CD4-positive, alpha-beta memory T cell (primary cell): ENCODE data around the gene ZDBF2. TPM values are rescaled to one million over a fixed set of nuclear protein-coding genes. Genes with fewer than 3 reads are reported as not detected.

Experiments
- CTCF ChIA-PET: fragments of 350-600 bp; sonication (Branson Sonifier 250); formaldehyde crosslinking; loops from one replicate; lab custom pipeline; 2021; ENCODE audit warnings: inconsistent platforms; ENCODE audit not compliant: partially characterized antibody; lab: Charles Lee
- POLR2A ChIA-PET: fragments of 350-600 bp; sonication (Branson Sonifier 250); formaldehyde crosslinking; loops from one replicate; lab custom pipeline; 2021; ENCODE audit not compliant: partially characterized antibody; lab: Charles Lee
- DNase-seq, 5 donors: peaks; one replicate each; pipeline versions ENCODE4 v3.0.0 to v3.0.0-alpha.2; 2020 to 2022; ENCODE audit warnings: mixed read lengths in 1 of 5
- H3K27ac ChIP-seq: one replicate; pipeline ENCODE4 v1.7.0; 2013; ENCODE audit warnings: low read depth, low read length
- H3K27me3 ChIP-seq: 2 replicates; pipeline ENCODE4 v1.7.0; 2013; ENCODE audit warnings: mild to moderate bottlenecking, low read length, moderate library complexity; ENCODE audit not compliant: insufficient read depth
- H3K36me3 ChIP-seq: 2 replicates; pipeline ENCODE4 v1.7.0; 2013; ENCODE audit warnings: mild to moderate bottlenecking, low read length, moderate library complexity; ENCODE audit not compliant: insufficient read depth
- H3K4me1 ChIP-seq: 2 replicates; pipeline ENCODE4 v1.7.0; 2013; ENCODE audit warnings: mild to moderate bottlenecking, low read length, moderate library complexity; ENCODE audit not compliant: insufficient read depth
- H3K4me3 ChIP-seq, 2 donors: one replicate each; pipeline ENCODE4 v1.7.0; 2013; ENCODE audit warnings: low read length in 2 of 2, mild to moderate bottlenecking in 1 of 2
- H3K9me3 ChIP-seq, 2 donors: one replicate each; pipeline ENCODE4 v1.7.0; 2013; ENCODE audit warnings: low read length in 2 of 2, control low read depth in 1 of 2; ENCODE audit not compliant: control insufficient read depth in 1 of 2
- H3K27ac Mint-ChIP-seq, 7 donors: one replicate each; pipeline ENCODE4 v1.8.0; 2020 to 2021; ENCODE audit warnings: mixed read lengths in 7 of 7, mild to moderate bottlenecking in 6 of 7, inconsistent platforms in 3 of 7, moderate library complexity in 3 of 7
- H3K27me3 Mint-ChIP-seq, 2 donors: one replicate each; pipeline ENCODE4 v1.8.0; 2020 to 2021; ENCODE audit warnings: mixed read lengths in 2 of 2
- H3K36me3 Mint-ChIP-seq, 2 donors: one replicate each; pipeline ENCODE4 v1.8.0; 2020 to 2021; ENCODE audit warnings: mixed read lengths in 2 of 2, inconsistent platforms in 1 of 2, mild to moderate bottlenecking in 1 of 2
- H3K4me1 Mint-ChIP-seq, 4 donors: one replicate each; pipeline ENCODE4 v1.8.0; 2020 to 2021; ENCODE audit warnings: mixed read lengths in 4 of 4, mild to moderate bottlenecking in 1 of 4
- H3K4me3 Mint-ChIP-seq, 8 donors: one replicate each; pipeline ENCODE4 v1.8.0; 2020 to 2021; ENCODE audit warnings: mixed read lengths in 8 of 8, mild to moderate bottlenecking in 7 of 8, moderate library complexity in 6 of 8, inconsistent platforms in 3 of 8
- H3K9me3 Mint-ChIP-seq, 8 donors: one replicate each; pipeline ENCODE4 v1.8.0; 2020 to 2021; ENCODE audit warnings: mixed read lengths in 8 of 8, mild to moderate bottlenecking in 5 of 8, inconsistent platforms in 3 of 8, moderate library complexity in 1 of 8
- intact Hi-C: fragments of 100-400 bp; cut with micrococcal nuclease; formaldehyde crosslinking; loops from one replicate; pipeline ENCODE4 v1.15.1; 2023
- polyA plus RNA-seq, 2 donors: library from polyadenylated mRNA; unstranded; fragments of 300-500 nt; fragmentation: Illumina TruSeq; gene quantifications; one replicate each; pipeline ENCODE4 v1.2.3, GENCODE V29; 2021
- total RNA-seq, 2 experiments: library from RNA; stranded (reverse); gene quantifications; one replicate each; pipeline ENCODE4 v1.2.3, GENCODE V29; 2021

ZDBF2 gene
- total and polyA plus RNA-seq, 4 experiments from 2014 or later, result 3.3 to 21.4 (median 11.5) TPM

- H3K27me3 Mint-ChIP-seq, result peaks cover 16 to 28% of the 10 kb centered on the region in 2 donors
- peak overlapping the region in 1 of 2 donors; percentile 9 for H3K4me3 ChIP-seq
Observed at GRCh38 chr2:206273905-206274304, 558 bp upstream of the ZDBF2 start.

GRCh38 chr2:206275312-206276055 lies 1.0 kb downstream of the ZDBF2 start:
- peaks cover 16 to 28% of the 10 kb centered on the region in 2 donors for H3K27me3 Mint-ChIP-seq
- peak overlapping the region; percentile 72 to 93 (median 88) for H3K27ac Mint-ChIP-seq
- CTCF ChIA-PET, result no interaction called here
- DNase-seq, result peak in 4 of 5 donors; percentile 17 to 45 (median 29)
- POLR2A ChIA-PET, result interaction anchor here (1.0 to 1.2 kb wide), 2 partner anchors 10 to 189 kb away, joined by 3 to 4 read pairs; partner anchors contain the start of gene INO80D
- H3K4me1 ChIP-seq, result peaks cover 13% of the 10 kb centered on the region
- intact Hi-C loops, result loop anchor here (2.0 to 10.0 kb wide), 2 partner anchors 117 to 191 kb away; partner anchors contain the start of genes EEF1B2, INO80D and NDUFS1
- peaks cover 15 to 25% (median 21%) of the 10 kb centered on the region in 4 donors for H3K4me1 Mint-ChIP-seq
- H3K27me3 ChIP-seq, result peaks cover 11% of the 10 kb centered on the region
- H3K9me3 Mint-ChIP-seq, result peaks cover 0 to 13% (median 3%) of the 10 kb centered on the region in 8 donors
- H3K27ac ChIP-seq, result peak overlapping the region; percentile 63
- H3K4me3 Mint-ChIP-seq, result peak overlapping the region; percentile 82 to 89 (median 87)
- no peaks in the 10 kb centered on the region for H3K9me3 ChIP-seq
- peak overlapping the region in 1 of 2 donors; percentile 61 for H3K4me3 ChIP-seq
- no peaks in the 10 kb centered on the region for H3K36me3 ChIP-seq
- H3K36me3 Mint-ChIP-seq, result peaks cover 0 to 7% of the 10 kb centered on the region in 2 donors

More at GRCh38 chr2:206273905-206274304, 558 bp upstream of the ZDBF2 start:
- H3K9me3 Mint-ChIP-seq, result peaks cover 0 to 16% (median 3%) of the 10 kb centered on the region in 8 donors
- POLR2A ChIA-PET, result interaction anchor here (0.7 to 1.2 kb wide), 2 partner anchors 11 to 114 kb away, joined by 3 read pairs; partner anchors contain the start of gene EEF1B2
- H3K4me1 Mint-ChIP-seq, result peaks cover 15 to 25% (median 21%) of the 10 kb centered on the region in 4 donors
- no peak for DNase-seq
- CTCF ChIA-PET, result interaction anchor here (0.7 to 1.6 kb wide), 3 partner anchors 10 to 285 kb away, joined by 3 to 5 read pairs (median 4); no protein-coding TSS in a partner anchor
- Histone ChIP-seq H3K27ac (no peak overlapping the region), H3K36me3 (no peaks in the 10 kb centered on the region), H3K4me1 (peaks cover 13% of the 10 kb centered on the region), H3K27me3 (peaks cover 14% of the 10 kb centered on the region), H3K9me3 (no peaks in the 10 kb centered on the region)
- intact Hi-C loops, result loop anchor here (2.0 to 10.0 kb wide), 2 partner anchors 115 to 189 kb away; partner anchors contain the start of genes EEF1B2, INO80D and NDUFS1
- peaks cover 0 to 7% of the 10 kb centered on the region in 2 donors for H3K36me3 Mint-ChIP-seq
- H3K27ac Mint-ChIP-seq, result peak overlapping the region; percentile 9 to 94 (median 83)
- H3K4me3 Mint-ChIP-seq, result peak overlapping the region; percentile 60 to 92 (median 80)

GRCh38 chr2:206276169-206276942 lies 1.9 kb downstream of the ZDBF2 start:
- intact Hi-C loops, result loop anchor here (10.0 kb wide), 1 partner anchor 192 kb away; the partner anchor contains the start of gene INO80D
- peak overlapping the region in 3 of 7 donors; percentile 5 to 92 (median 89) for H3K27ac Mint-ChIP-seq
- CTCF ChIA-PET, result no interaction called here

GRCh38 chr2:206277503-206277902 lies 3.0 kb downstream of the ZDBF2 start:
- intact Hi-C loops, result loop anchor here (10.0 kb wide), 1 partner anchor 193 kb away; the partner anchor contains the start of gene INO80D
- DNase-seq, result no peak

More at GRCh38 chr2:206276169-206276942, 1.9 kb downstream of the ZDBF2 start:
- Mint-ChIP-seq H3K36me3 (peaks cover 0 to 7% of the 10 kb centered on the region in 2 donors), H3K4me1 (peaks cover 15 to 25% (median 21%) of the 10 kb centered on the region in 4 donors), H3K4me3 (peak overlapping the region in 7 of 8 donors; percentile 83 to 89 (median 88)), H3K9me3 (peaks cover 0 to 13% (median 3%) of the 10 kb centered on the region in 8 donors), H3K27me3 (peaks cover 16 to 25% of the 10 kb centered on the region in 2 donors)
- Histone ChIP-seq H3K4me1 (peaks cover 13% of the 10 kb centered on the region), H3K36me3 (no peaks in the 10 kb centered on the region), H3K27me3 (peaks cover 11% of the 10 kb centered on the region), H3K9me3 (no peaks in the 10 kb centered on the region), H3K4me3 (no peak overlapping the region), H3K27ac (no peak overlapping the region)
- POLR2A ChIA-PET, result interaction anchor here (1.2 kb wide), 1 partner anchor 9 kb away, joined by 3 read pairs; no protein-coding TSS in a partner anchor
- DNase-seq, result no peak

DNA sequence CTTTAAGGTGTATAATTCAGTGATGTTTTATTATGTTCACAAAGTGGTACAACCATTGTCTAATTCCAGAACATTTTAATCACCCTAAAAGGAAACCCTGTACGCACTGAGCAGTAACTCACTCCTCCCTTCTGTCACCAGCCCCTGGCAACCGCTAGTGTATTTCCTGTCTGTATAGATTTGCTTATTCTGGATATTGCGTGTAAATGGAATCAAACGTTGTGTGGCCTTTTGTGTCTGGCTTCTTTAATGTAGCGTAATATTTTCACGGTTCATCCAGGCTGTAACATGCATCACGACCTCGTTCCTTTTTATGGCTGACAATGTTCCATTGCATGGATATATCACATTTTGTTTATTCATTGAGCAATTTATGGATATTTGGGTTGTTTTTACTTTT lies 8.3 kb downstream of the ZDBF2 start:
- POLR2A ChIA-PET, result no interaction called here
- Mint-ChIP-seq H3K9me3 (peaks cover 0 to 19% (median 16%) of the 10 kb centered on the region in 8 donors), H3K4me3 (peak overlapping the region in 1 of 8 donors; percentile 28), H3K36me3 (peaks cover 39 to 50% of the 10 kb centered on the region in 2 donors), H3K27me3 (peaks cover 4 to 5% of the 10 kb centered on the region in 2 donors), H3K4me1 (peaks cover 0 to 5% (median under 1%) of the 10 kb centered on the region in 4 donors), H3K27ac (no peak overlapping the region)
- no peaks in the 10 kb centered on the region for H3K4me1 ChIP-seq
- no peak overlapping the region for H3K27ac ChIP-seq
- CTCF ChIA-PET, result no interaction called here
- no peaks in the 10 kb centered on the region for H3K36me3 ChIP-seq
- intact Hi-C loops, result no loop called here
- no peak overlapping the region for H3K4me3 ChIP-seq
- no peaks in the 10 kb centered on the region for H3K9me3 ChIP-seq
- no peaks in the 10 kb centered on the region for H3K27me3 ChIP-seq
- DNase-seq, result no peak

More at GRCh38 chr2:206277503-206277902, 3.0 kb downstream of the ZDBF2 start:
- H3K36me3 ChIP-seq, result no peaks in the 10 kb centered on the region
- CTCF ChIA-PET, result no interaction called here
- Mint-ChIP-seq H3K9me3 (peaks cover 0 to 13% (median 3%) of the 10 kb centered on the region in 8 donors), H3K4me3 (peak overlapping the region in 1 of 8 donors; percentile 23), H3K27me3 (peaks cover 17 to 22% of the 10 kb centered on the region in 2 donors), H3K4me1 (peaks cover 15 to 25% (median 21%) of the 10 kb centered on the region in 4 donors), H3K36me3 (peaks cover 7 to 12% of the 10 kb centered on the region in 2 donors), H3K27ac (no peak overlapping the region)
- no peak overlapping the region for H3K27ac ChIP-seq
- H3K9me3 ChIP-seq, result no peaks in the 10 kb centered on the region
- POLR2A ChIA-PET, result no interaction called here
- H3K4me1 ChIP-seq, result peaks cover 13% of the 10 kb centered on the region
- H3K4me3 ChIP-seq, result no peak overlapping the region
- peaks cover 11% of the 10 kb centered on the region for H3K27me3 ChIP-seq

GRCh38 chr2:206287197-206287596 lies 12.7 kb downstream of the ZDBF2 start:
- Mint-ChIP-seq H3K27ac (no peak overlapping the region), H3K36me3 (peaks cover 59 to 79% of the 10 kb centered on the region in 2 donors), H3K4me1 (peaks cover 0 to 5% (median under 1%) of the 10 kb centered on the region in 4 donors), H3K9me3 (peaks cover 0 to 29% (median 22%) of the 10 kb centered on the region in 8 donors), H3K27me3 (peaks cover 0 to 3% of the 10 kb centered on the region in 2 donors), H3K4me3 (no peak overlapping the region)
- POLR2A ChIA-PET, result no interaction called here
- CTCF ChIA-PET, result no interaction called here
- no peak for DNase-seq
- Histone ChIP-seq H3K36me3 (no peaks in the 10 kb centered on the region), H3K27ac (no peak overlapping the region), H3K4me1 (no peaks in the 10 kb centered on the region), H3K4me3 (no peak overlapping the region), H3K27me3 (no peaks in the 10 kb centered on the region), H3K9me3 (no peaks in the 10 kb centered on the region)
- intact Hi-C loops, result no loop called here
